ENCODE data around the gene ORM1. TPM values are rescaled to one million over a fixed set of nuclear protein-coding genes. Genes with fewer than 3 reads are reported as not detected.

The ORM1 gene
- total RNA-seq, 1 experiment from 2014 or later = not detected

DNA sequence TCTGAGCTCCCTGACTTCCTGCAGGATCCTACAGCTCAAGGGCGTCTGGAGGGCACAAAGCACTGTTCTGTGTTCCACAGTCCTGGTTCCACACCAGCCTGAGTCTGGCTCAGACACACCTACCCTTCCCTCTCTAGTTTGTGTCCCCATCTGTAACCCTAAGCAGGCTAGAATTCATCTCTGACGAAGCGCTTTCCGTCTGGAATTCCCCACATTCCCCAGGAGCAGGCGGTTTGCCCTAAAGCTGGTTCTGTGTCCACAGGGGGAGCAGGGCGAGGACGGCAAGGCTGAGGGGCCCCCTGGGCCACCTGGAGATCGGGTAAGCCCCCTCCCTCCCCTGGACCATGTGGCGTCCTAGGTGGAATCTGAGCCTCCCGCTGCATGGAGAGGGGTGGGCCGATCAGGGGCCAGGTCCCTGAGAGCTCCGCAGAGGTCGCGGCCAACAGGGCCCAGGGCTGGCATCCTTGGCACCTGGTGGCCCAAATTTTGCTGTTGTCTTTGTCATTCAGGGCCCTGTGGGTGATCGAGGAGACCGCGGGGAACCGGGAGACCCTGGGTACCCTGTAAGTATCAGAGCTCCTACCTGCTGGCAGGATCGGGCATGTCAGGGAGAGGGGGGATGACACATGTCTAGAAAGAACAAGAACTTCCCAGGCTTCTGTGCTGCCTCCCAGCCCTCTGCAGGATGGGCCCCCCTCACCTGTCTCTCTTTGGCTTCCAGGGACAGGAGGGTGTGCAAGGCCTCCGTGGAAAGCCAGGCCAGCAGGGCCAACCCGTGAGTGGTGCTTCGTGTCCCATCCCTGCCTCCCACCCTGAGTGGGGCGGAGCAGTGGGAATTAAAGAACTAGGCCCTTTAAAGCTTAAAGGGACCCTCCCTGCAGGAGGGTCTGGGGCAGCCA lies 34.5 kb upstream of the ORM1 start:
- Histone ChIP-seq H3F3A (ENCODE audit: low read length, unreplicated experiment) (no peaks in the 10 kb centered on the region), H3K9me2 (replicated peaks; ENCODE audit: low read length) (no peaks in the 10 kb centered on the region), H3K79me2 (ENCODE audit: low read length) (no peaks in the 10 kb centered on the region), H3K27ac (ENCODE audit: low read length) (no peak overlapping the region), H4K20me1 (ENCODE audit: low read length) (no peaks in the 10 kb centered on the region), H3K36me3 (ENCODE audit: low read depth, low read length) (no peaks in the 10 kb centered on the region), H3K9me3 (ENCODE audit: low read length) (no peaks in the 10 kb centered on the region), H3K4me1 (ENCODE audit: insufficient read depth, low read length) (peaks cover 9% of the 10 kb centered on the region), H3K9ac (ENCODE audit: low read length) (no peak overlapping the region), H3K27me3 (ENCODE audit: low read length) (no peaks in the 10 kb centered on the region), H2AFZ (ENCODE audit: low read length) (no peak overlapping the region), H3K4me2 (ENCODE audit: low read length) (no peak overlapping the region), H3K4me3 (ENCODE audit: low read length) (no peak overlapping the region)
- ChIA-PET POLR2A (ENCODE audit: unreplicated experiment) (no interaction called here), CTCF (no interaction called here)
- no peak for TF ChIP-seq EZH2 (IDR thresholded peaks at IDR 0.05; ENCODE audit: low read length, unreplicated experiment)
- TF ChIP-seq EZH2phosphoT487 (IDR thresholded peaks at IDR 0.05; ENCODE audit: borderline replicate concordance, low read length) = no peak
- TF ChIP-seq, protein P1, sequence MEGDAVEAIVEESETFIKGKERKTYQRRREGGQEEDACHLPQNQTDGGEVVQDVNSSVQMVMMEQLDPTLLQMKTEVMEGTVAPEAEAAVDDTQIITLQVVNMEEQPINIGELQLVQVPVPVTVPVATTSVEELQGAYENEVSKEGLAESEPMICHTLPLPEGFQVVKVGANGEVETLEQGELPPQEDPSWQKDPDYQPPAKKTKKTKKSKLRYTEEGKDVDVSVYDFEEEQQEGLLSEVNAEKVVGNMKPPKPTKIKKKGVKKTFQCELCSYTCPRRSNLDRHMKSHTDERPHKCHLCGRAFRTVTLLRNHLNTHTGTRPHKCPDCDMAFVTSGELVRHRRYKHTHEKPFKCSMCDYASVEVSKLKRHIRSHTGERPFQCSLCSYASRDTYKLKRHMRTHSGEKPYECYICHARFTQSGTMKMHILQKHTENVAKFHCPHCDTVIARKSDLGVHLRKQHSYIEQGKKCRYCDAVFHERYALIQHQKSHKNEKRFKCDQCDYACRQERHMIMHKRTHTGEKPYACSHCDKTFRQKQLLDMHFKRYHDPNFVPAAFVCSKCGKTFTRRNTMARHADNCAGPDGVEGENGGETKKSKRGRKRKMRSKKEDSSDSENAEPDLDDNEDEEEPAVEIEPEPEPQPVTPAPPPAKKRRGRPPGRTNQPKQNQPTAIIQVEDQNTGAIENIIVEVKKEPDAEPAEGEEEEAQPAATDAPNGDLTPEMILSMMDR (conservative IDR thresholded peaks at IDR 0.05; ENCODE audit: low read depth, low read length) = no peak
- intact Hi-C loops (cut with micrococcal nuclease) = no loop called here
- DNase-seq (peak; percentile 23), ATAC-seq (no peak)
- no TSS peak for BruUV-seq (replicated peaks)

DNA sequence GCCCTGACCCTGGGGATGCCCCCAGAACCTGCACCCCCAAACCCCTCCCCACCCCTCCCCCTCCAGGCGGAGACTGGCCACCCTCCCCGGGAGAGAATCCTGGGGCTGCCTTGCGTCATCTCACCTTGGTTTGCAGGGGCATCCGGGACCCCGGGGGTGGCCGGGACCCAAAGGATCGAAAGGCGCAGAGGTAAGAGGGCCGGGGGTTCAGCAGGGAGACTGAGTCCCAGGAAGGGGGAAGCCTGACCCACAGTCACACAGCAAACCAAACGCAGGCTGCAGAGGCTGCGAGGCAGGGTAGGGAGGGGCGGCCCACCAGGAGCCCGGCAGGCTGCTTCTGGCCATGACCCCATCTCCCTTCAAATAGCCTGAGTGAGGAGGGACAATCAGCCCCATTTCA lies 33.8 kb upstream of the ORM1 start:
- Histone ChIP-seq H3K36me3 (ENCODE audit: low read depth, low read length) (no peaks in the 10 kb centered on the region), H3K27ac (ENCODE audit: low read length) (no peak overlapping the region), H3K9me3 (ENCODE audit: low read length) (no peaks in the 10 kb centered on the region), H3K4me1 (ENCODE audit: insufficient read depth, low read length) (peaks cover 9% of the 10 kb centered on the region), H3K79me2 (ENCODE audit: low read length) (no peaks in the 10 kb centered on the region), H3K9me2 (replicated peaks; ENCODE audit: low read length) (no peaks in the 10 kb centered on the region), H3K27me3 (ENCODE audit: low read length) (no peaks in the 10 kb centered on the region), H2AFZ (ENCODE audit: low read length) (no peak overlapping the region), H4K20me1 (ENCODE audit: low read length) (no peaks in the 10 kb centered on the region), H3K9ac (ENCODE audit: low read length) (no peak overlapping the region), H3K4me3 (ENCODE audit: low read length) (no peak overlapping the region), H3K4me2 (ENCODE audit: low read length) (no peak overlapping the region), H3F3A (ENCODE audit: low read length, unreplicated experiment) (no peaks in the 10 kb centered on the region)
- TF ChIP-seq EZH2phosphoT487 (IDR thresholded peaks at IDR 0.05; ENCODE audit: borderline replicate concordance, low read length) (no peak), EZH2 (IDR thresholded peaks at IDR 0.05; ENCODE audit: low read length, unreplicated experiment) (no peak)
- TF ChIP-seq, protein P1 (conservative IDR thresholded peaks at IDR 0.05; ENCODE audit: low read depth, low read length) = no peak
- BruUV-seq (replicated peaks) = no TSS peak
- CTCF ChIA-PET = no interaction called here
- no peak for DNase-seq
- intact Hi-C loops (cut with micrococcal nuclease) = no loop called here
- no peak for ATAC-seq
- POLR2A ChIA-PET (ENCODE audit: unreplicated experiment) = no interaction called here
